Pons (tissue), 1 donor: ENCODE data around the gene TOP3B.

Experiments
- DNase-seq: peaks from one replicate; pipeline ENCODE4 v3.0.0-alpha.2; 2016; ENCODE audit warnings: low spot score

The TOP3B gene

GRCh38 chr22:22013559-22014284, 31.1 kb upstream of the TOP3B start:
- DNase-seq: no peak

GRCh38 chr22:22011964-22012363, 29.4 kb upstream of the TOP3B start:
- DNase-seq: no peak

- no peak for DNase-seq
Measured at GRCh38 chr22:22010358-22010757, 27.8 kb upstream of the TOP3B start.

GRCh38 chr22:22009661-22010060, 27.1 kb upstream of the TOP3B start:
- no peak for DNase-seq

GRCh38 chr22:22006596-22006990, 24.0 kb upstream of the TOP3B start:
- no peak for DNase-seq

- DNase-seq: no peak
Measured at GRCh38 chr22:22005945-22006595, 23.5 kb upstream of the TOP3B start.

- DNase-seq: no peak
Measured at GRCh38 chr22:22003233-22003632, 20.6 kb upstream of the TOP3B start.

GRCh38 chr22:22002526-22003055, 20.0 kb upstream of the TOP3B start:
- no peak for DNase-seq

- DNase-seq: no peak
Measured at GRCh38 chr22:22001664-22002525, 19.3 kb upstream of the TOP3B start.

GRCh38 chr22:21998595-21999247, 16.1 kb upstream of the TOP3B start:
- DNase-seq: no peak

GRCh38 chr22:21996175-21996720, 13.7 kb upstream of the TOP3B start:
- no peak for DNase-seq

- no peak for DNase-seq
Measured at GRCh38 chr22:21995660-21996059, 13.1 kb upstream of the TOP3B start.

GRCh38 chr22:21994881-21995444, 12.4 kb upstream of the TOP3B start:
- no peak for DNase-seq

- DNase-seq: no peak
Measured at GRCh38 chr22:21992593-21993237, 10.1 kb upstream of the TOP3B start.

- DNase-seq: no peak
Measured at GRCh38 chr22:21991774-21992173, 9.2 kb upstream of the TOP3B start.

GRCh38 chr22:21991304-21991596, 8.7 kb upstream of the TOP3B start:
- no peak for DNase-seq

GRCh38 chr22:21990445-21991303, 8.1 kb upstream of the TOP3B start:
- DNase-seq: no peak

- no peak for DNase-seq
Measured at GRCh38 chr22:21989049-21989448, 6.5 kb upstream of the TOP3B start.

GRCh38 chr22:21985214-21985613, 2.6 kb upstream of the TOP3B start:
- DNase-seq: no peak

- no peak for DNase-seq
Measured at GRCh38 chr22:21984793-21985192, 2.2 kb upstream of the TOP3B start.
